ENCODE data around the gene ZCCHC8. TPM values are rescaled to one million over a fixed set of nuclear protein-coding genes. Genes with fewer than 3 reads are reported as not detected.
"Not testable (repeated sequence)": the region's sequence is repeated elsewhere in the genome, so short reads cannot be mapped to it uniquely, and the experiment has no call there.

Gene ZCCHC8
- total and polyA plus RNA-seq, 3 donors from 2014 or later: 25.6 to 38.3 (median 28.8) TPM

GRCh38 chr12:122435186-122435585 is 65.5 kb downstream of the ZCCHC8 start:
- H3K4me1 ChIP-seq: no peaks in the 10 kb centered on the region
- no peak overlapping the region for H3K27ac ChIP-seq
- no peaks in the 10 kb centered on the region for H3K27me3 ChIP-seq
- no peak overlapping the region for H3K4me3 ChIP-seq
- no peak for DNase-seq
- H3K9me3 ChIP-seq: no peaks in the 10 kb centered on the region
- intact Hi-C loops (cut with DNase I; ENCODE audit: low total_unique reads): no loop called here
- WGBS, 2 donors: 92 to 98% methylated on average over 4 of the region's 4 CpGs
- no peak for TF ChIP-seq POLR2A (IDR thresholded peaks at IDR 0.05)
- TF ChIP-seq CTCF (IDR thresholded peaks at IDR 0.05): no peak
- no peaks in the 10 kb centered on the region for H3K36me3 ChIP-seq (ENCODE audit: low read depth, missing control alignments)

- WGBS, 2 donors: 98% methylated on average over 5 of the region's 5 CpGs
- H3K27ac ChIP-seq; H3K4me3 ChIP-seq; DNase-seq; H3K36me3 ChIP-seq (ENCODE audit: low read depth, missing control alignments); intact Hi-C loops (cut with DNase I; ENCODE audit: low total_unique reads); H3K27me3 ChIP-seq; H3K4me1 ChIP-seq; H3K9me3 ChIP-seq: not testable (repeated sequence)
Observed at GRCh38 chr12:122429043-122429442, 71.7 kb downstream of the ZCCHC8 start.

DNA sequence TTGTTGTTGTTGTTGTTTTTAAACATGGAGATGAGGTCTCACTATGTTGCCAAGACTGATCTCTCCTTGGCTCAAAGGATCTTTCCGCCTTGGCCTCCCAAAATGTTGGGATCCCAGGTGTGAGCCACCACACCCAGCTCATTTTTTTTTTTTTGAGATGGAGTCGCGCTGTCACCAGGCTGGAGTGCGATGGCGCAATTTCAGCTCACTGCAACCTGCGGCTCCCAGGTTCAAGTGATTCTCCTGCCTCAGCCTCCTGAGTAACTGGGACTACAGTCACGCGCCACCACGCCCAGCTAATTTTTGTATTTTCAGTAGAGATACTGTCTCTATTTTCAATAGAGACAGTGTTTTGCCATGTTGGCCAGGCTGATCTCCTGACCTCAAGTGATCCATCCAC is 73.3 kb downstream of the ZCCHC8 start:
- intact Hi-C loops (cut with DNase I; ENCODE audit: low total_unique reads): no loop called here
- TF ChIP-seq POLR2A (IDR thresholded peaks at IDR 0.05) (no peak), CTCF (IDR thresholded peaks at IDR 0.05) (no peak)
- no peaks in the 10 kb centered on the region for H3K36me3 ChIP-seq (ENCODE audit: low read depth, missing control alignments)
- DNase-seq: no peak
- H3K27ac ChIP-seq: no peak overlapping the region
- H3K4me3 ChIP-seq: no peak overlapping the region
- H3K9me3 ChIP-seq: no peaks in the 10 kb centered on the region
- no peaks in the 10 kb centered on the region for H3K27me3 ChIP-seq
- WGBS, 2 donors: 95% methylated on average over 9 of the region's 9 CpGs
- H3K4me1 ChIP-seq: peaks cover 12% of the 10 kb centered on the region

DNA sequence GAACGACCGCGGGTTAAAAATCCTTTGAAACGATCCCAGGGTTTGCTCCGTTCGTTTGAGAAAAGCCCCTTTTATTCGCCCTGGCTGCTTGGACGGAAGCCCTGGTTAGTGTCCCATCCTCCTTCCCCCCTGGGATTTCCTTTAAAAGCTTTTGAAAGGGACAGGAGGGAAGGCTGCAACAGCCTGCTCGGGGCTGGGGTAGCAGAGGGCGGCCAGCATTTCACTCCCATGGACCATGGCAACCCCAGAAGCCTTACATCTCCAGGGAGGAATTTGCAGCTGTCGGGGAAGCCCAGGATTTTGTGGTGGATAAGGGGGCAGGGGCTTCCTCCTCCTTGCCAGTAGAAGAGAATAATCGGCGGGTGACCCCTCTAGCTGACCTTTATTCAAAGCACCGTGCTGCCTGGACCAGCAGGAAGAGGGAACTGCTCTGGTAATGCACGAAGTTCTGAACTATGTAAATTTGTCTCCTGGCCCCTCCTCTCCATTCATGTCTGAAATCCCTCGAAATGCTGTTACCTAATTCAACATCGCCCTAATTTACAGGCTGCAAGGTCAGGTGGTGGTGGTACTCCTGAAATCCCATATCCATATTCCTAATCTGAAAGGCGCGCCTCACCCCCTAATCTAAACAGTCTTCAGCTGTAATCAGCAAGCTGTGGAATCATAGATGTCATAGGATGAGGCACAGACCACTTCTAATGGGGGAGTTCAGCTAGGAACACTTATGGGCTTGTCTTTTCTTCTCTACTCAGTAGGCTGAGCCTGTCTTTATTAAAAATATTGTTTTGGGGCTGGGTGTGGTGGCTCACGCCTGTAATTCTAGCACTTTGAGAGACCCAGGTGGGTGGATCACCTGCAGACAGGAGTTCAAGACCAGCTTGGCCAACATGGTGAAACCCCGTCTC is 77.2 kb downstream of the ZCCHC8 start:
- Histone ChIP-seq H3K27ac (peak overlapping the region; percentile 58 to 79), H3K27me3 (no peaks in the 10 kb centered on the region), H3K4me3 (peak overlapping the region; percentile 59 to 91), H3K4me1 (peaks cover 19% of the 10 kb centered on the region), H3K9me3 (no peaks in the 10 kb centered on the region), H3K36me3 (ENCODE audit: low read depth, missing control alignments) (no peaks in the 10 kb centered on the region)
- TF ChIP-seq CTCF (IDR thresholded peaks at IDR 0.05): no peak
- no peak for TF ChIP-seq POLR2A (IDR thresholded peaks at IDR 0.05)
- intact Hi-C loops (cut with DNase I; ENCODE audit: low total_unique reads): no loop called here
- WGBS, 2 donors: 8 to 11% methylated on average over 20 to 21 of the region's 21 CpGs
- peak; percentile 22 for DNase-seq

GRCh38 chr12:122422730-122423257 is 77.9 kb downstream of the ZCCHC8 start:
- no peak for TF ChIP-seq CTCF (IDR thresholded peaks at IDR 0.05)
- Histone ChIP-seq H3K4me3 (peak overlapping the region; percentile 59 to 91), H3K27me3 (no peaks in the 10 kb centered on the region), H3K27ac (peak overlapping the region; percentile 58 to 79), H3K4me1 (peaks cover 19% of the 10 kb centered on the region), H3K9me3 (no peaks in the 10 kb centered on the region), H3K36me3 (ENCODE audit: low read depth, missing control alignments) (no peaks in the 10 kb centered on the region)
- peak; percentile 19 for DNase-seq
- 0 to 2% methylated on average over 9 to 11 of the region's 39 CpGs for WGBS, 2 donors
- intact Hi-C loops (cut with DNase I; ENCODE audit: low total_unique reads): no loop called here

Measured in testis (tissue), 3 donors.